CD4-positive, CD25-positive, alpha-beta regulatory T cell (primary cell): Measurements from ENCODE around the gene ABHD12. TPM values are rescaled to one million over a fixed set of nuclear protein-coding genes. Genes with fewer than 3 reads are reported as not detected.

ENCODE experiments used
- ATAC-seq, 2 donors: fragments of 150-1000 bp; cut with Tn5 transposase; one replicate each; pipeline ENCODE4 v1.10.0; 2021; ENCODE audit warnings: low read depth in 2 of 2, moderate number of reproducible peaks in 2 of 2, moderate library complexity in 1 of 2
- DNase-seq, 3 donors: peaks; one replicate each; pipeline versions ENCODE4 v3.0.0 to v3.0.0-alpha.2; 2012 to 2022; ENCODE audit warnings: mixed read lengths in 1 of 3
- H3K27ac ChIP-seq: one replicate; pipeline ENCODE4 v1.7.0; 2013; ENCODE audit warnings: mild to moderate bottlenecking, low read length; ENCODE audit not compliant: insufficient read depth, poor library complexity, severe bottlenecking
- H3K27me3 ChIP-seq: one replicate; pipeline ENCODE4 v1.7.0; 2013; ENCODE audit warnings: low read length; ENCODE audit not compliant: control insufficient read depth, insufficient read depth
- H3K36me3 ChIP-seq: one replicate; pipeline ENCODE4 v1.7.0; 2013; ENCODE audit warnings: mild to moderate bottlenecking, low read length, moderate library complexity; ENCODE audit not compliant: control insufficient read depth, insufficient read depth
- H3K4me1 ChIP-seq: 2 replicates; pipeline ENCODE4 v1.7.0; 2013; ENCODE audit warnings: mild to moderate bottlenecking, low read length; ENCODE audit not compliant: insufficient read depth, control insufficient read depth, poor library complexity, severe bottlenecking
- H3K4me3 ChIP-seq: one replicate; pipeline ENCODE4 v1.7.0; 2013; ENCODE audit warnings: low read depth, mild to moderate bottlenecking, low read length, moderate library complexity
- H3K9me3 ChIP-seq, 2 experiments: 1 replicate in 1 of 2; 2 replicates in 1 of 2; pipeline ENCODE4 v1.7.0; 2013; ENCODE audit warnings: low read length in 2 of 2, mild to moderate bottlenecking in 1 of 2, moderate library complexity in 1 of 2; ENCODE audit not compliant: control insufficient read depth in 2 of 2
- H3K27ac Mint-ChIP-seq, 3 donors: one replicate each; pipeline ENCODE4 v1.8.0; 2020 to 2022; ENCODE audit warnings: mild to moderate bottlenecking in 3 of 3, mixed read lengths in 3 of 3, moderate library complexity in 2 of 3
- H3K27me3 Mint-ChIP-seq: one replicate; pipeline ENCODE4 v1.8.0; 2022; ENCODE audit warnings: mild to moderate bottlenecking, mixed read lengths
- H3K36me3 Mint-ChIP-seq: one replicate; pipeline ENCODE4 v1.8.0; 2020; ENCODE audit warnings: mixed read lengths
- H3K4me1 Mint-ChIP-seq, 4 donors: one replicate each; pipeline ENCODE4 v1.8.0; 2020 to 2022; ENCODE audit warnings: mixed read lengths in 4 of 4, mild to moderate bottlenecking in 1 of 4
- H3K4me3 Mint-ChIP-seq, 4 donors: one replicate each; pipeline ENCODE4 v1.8.0; 2020 to 2022; ENCODE audit warnings: mild to moderate bottlenecking in 4 of 4, mixed read lengths in 4 of 4, moderate library complexity in 3 of 4
- H3K9me3 Mint-ChIP-seq, 7 donors: one replicate each; pipeline ENCODE4 v1.8.0; 2020 to 2022; ENCODE audit warnings: mixed read lengths in 7 of 7, mild to moderate bottlenecking in 3 of 7, moderate library complexity in 2 of 7
- polyA plus RNA-seq, 4 donors: library from polyadenylated mRNA; unstranded; fragments of 300-500 nt; fragmentation: Illumina TruSeq; gene quantifications; one replicate each; pipeline ENCODE4 v1.2.3, GENCODE V29; 2021
- total RNA-seq: library from RNA; stranded (reverse); gene quantifications from one replicate; pipeline ENCODE4 v1.2.3, GENCODE V29; 2022

ABHD12 gene
- total and polyA plus RNA-seq, 5 donors from 2014 or later: 26.8 to 44.1 (median 27.9) TPM

GRCh38 chr20:25360631-25361286 lies 29.9 kb downstream of the ABHD12 start:
- peaks cover 9% of the 10 kb centered on the region for H3K36me3 Mint-ChIP-seq
- Histone ChIP-seq H3K27me3 (no peaks in the 10 kb centered on the region), H3K4me1 (no peaks in the 10 kb centered on the region), H3K9me3 (no peaks in the 10 kb centered on the region), H3K4me3 (no peak overlapping the region), H3K27ac (no peak overlapping the region), H3K36me3 (no peaks in the 10 kb centered on the region)
- H3K9me3 Mint-ChIP-seq: no peaks in the 10 kb centered on the region
- H3K27ac Mint-ChIP-seq: peak overlapping the region in 2 of 3 donors; percentile 4 to 71
- no peaks in the 10 kb centered on the region for H3K27me3 Mint-ChIP-seq
- no peak overlapping the region for H3K4me3 Mint-ChIP-seq
- DNase-seq (no peak), ATAC-seq (no peak)
- peaks cover 7 to 34% (median 18%) of the 10 kb centered on the region in 4 donors for H3K4me1 Mint-ChIP-seq

- Histone ChIP-seq H3K36me3 (no peaks in the 10 kb centered on the region), H3K4me1 (no peaks in the 10 kb centered on the region), H3K27me3 (no peaks in the 10 kb centered on the region), H3K4me3 (no peak overlapping the region), H3K27ac (no peak overlapping the region), H3K9me3 (no peaks in the 10 kb centered on the region)
- H3K27ac Mint-ChIP-seq: peak overlapping the region in 1 of 3 donors; percentile 6
- no peaks in the 10 kb centered on the region for H3K9me3 Mint-ChIP-seq
- H3K27me3 Mint-ChIP-seq: no peaks in the 10 kb centered on the region
- DNase-seq: no peak
- peaks cover 6% of the 10 kb centered on the region for H3K36me3 Mint-ChIP-seq
- no peak overlapping the region for H3K4me3 Mint-ChIP-seq
- no peak for ATAC-seq
- H3K4me1 Mint-ChIP-seq: peaks cover 18 to 45% (median 27%) of the 10 kb centered on the region in 4 donors
Observed at GRCh38 chr20:25356271-25356933, 34.2 kb downstream of the ABHD12 start.

GRCh38 chr20:25355866-25356265 lies 34.8 kb downstream of the ABHD12 start:
- H3K9me3 Mint-ChIP-seq: no peaks in the 10 kb centered on the region
- H3K9me3 ChIP-seq: no peaks in the 10 kb centered on the region
- no peaks in the 10 kb centered on the region for H3K27me3 ChIP-seq
- H3K4me1 ChIP-seq: no peaks in the 10 kb centered on the region
- no peak overlapping the region for H3K27ac Mint-ChIP-seq
- H3K36me3 ChIP-seq: no peaks in the 10 kb centered on the region
- no peak overlapping the region for H3K27ac ChIP-seq
- H3K4me3 ChIP-seq: no peak overlapping the region
- no peak overlapping the region for H3K4me3 Mint-ChIP-seq
- DNase-seq: no peak
- no peaks in the 10 kb centered on the region for H3K27me3 Mint-ChIP-seq
- H3K4me1 Mint-ChIP-seq: peaks cover 22 to 45% (median 31%) of the 10 kb centered on the region in 4 donors
- peaks cover 6% of the 10 kb centered on the region for H3K36me3 Mint-ChIP-seq
- ATAC-seq: no peak

- Mint-ChIP-seq H3K4me3 (no peak overlapping the region), H3K36me3 (peaks cover 6% of the 10 kb centered on the region), H3K27ac (peak overlapping the region in 2 of 3 donors; percentile 28 to 55), H3K9me3 (no peaks in the 10 kb centered on the region), H3K4me1 (peaks cover 25 to 41% (median 33%) of the 10 kb centered on the region in 4 donors), H3K27me3 (no peaks in the 10 kb centered on the region)
- no peaks in the 10 kb centered on the region for H3K9me3 ChIP-seq
- peak overlapping the region; percentile 23 for H3K27ac ChIP-seq
- H3K27me3 ChIP-seq: no peaks in the 10 kb centered on the region
- no peaks in the 10 kb centered on the region for H3K36me3 ChIP-seq
- no peak for ATAC-seq
- peak in 1 of 3 donors; percentile 24 for DNase-seq
- H3K4me1 ChIP-seq: no peaks in the 10 kb centered on the region
- no peak overlapping the region for H3K4me3 ChIP-seq
Observed at GRCh38 chr20:25355011-25355595, 35.5 kb downstream of the ABHD12 start.

GRCh38 chr20:25353747-25354705 lies 36.6 kb downstream of the ABHD12 start:
- ATAC-seq: no peak
- no peaks in the 10 kb centered on the region for H3K27me3 ChIP-seq
- H3K9me3 Mint-ChIP-seq: peaks cover 0 to 2% (median 0%) of the 10 kb centered on the region in 7 donors
- peak overlapping the region in 1 of 4 donors; percentile 21 for H3K4me3 Mint-ChIP-seq
- no peak overlapping the region for H3K27ac ChIP-seq
- no peaks in the 10 kb centered on the region for H3K4me1 ChIP-seq
- no peaks in the 10 kb centered on the region for H3K27me3 Mint-ChIP-seq
- H3K36me3 Mint-ChIP-seq: peaks cover 11% of the 10 kb centered on the region
- H3K4me1 Mint-ChIP-seq: peaks cover 34 to 43% (median 37%) of the 10 kb centered on the region in 4 donors
- H3K27ac Mint-ChIP-seq: peak overlapping the region in 2 of 3 donors; percentile 18 to 28
- H3K4me3 ChIP-seq: no peak overlapping the region
- no peak for DNase-seq
- H3K36me3 ChIP-seq: no peaks in the 10 kb centered on the region
- no peaks in the 10 kb centered on the region for H3K9me3 ChIP-seq

GRCh38 chr20:25353353-25353746 lies 37.3 kb downstream of the ABHD12 start:
- H3K9me3 Mint-ChIP-seq: peaks cover 0 to 2% (median 0%) of the 10 kb centered on the region in 7 donors
- no peaks in the 10 kb centered on the region for H3K27me3 Mint-ChIP-seq
- Histone ChIP-seq H3K27me3 (no peaks in the 10 kb centered on the region), H3K9me3 (no peaks in the 10 kb centered on the region), H3K36me3 (no peaks in the 10 kb centered on the region), H3K27ac (no peak overlapping the region), H3K4me1 (no peaks in the 10 kb centered on the region), H3K4me3 (no peak overlapping the region)
- no peak overlapping the region for H3K27ac Mint-ChIP-seq
- DNase-seq (no peak), ATAC-seq (no peak)
- peak overlapping the region in 1 of 4 donors; percentile 21 for H3K4me3 Mint-ChIP-seq
- H3K36me3 Mint-ChIP-seq: peaks cover 13% of the 10 kb centered on the region
- peaks cover 33 to 39% (median 36%) of the 10 kb centered on the region in 4 donors for H3K4me1 Mint-ChIP-seq

GRCh38 chr20:25352746-25353145 lies 37.9 kb downstream of the ABHD12 start:
- Histone ChIP-seq H3K27me3 (no peaks in the 10 kb centered on the region), H3K27ac (no peak overlapping the region), H3K4me1 (no peaks in the 10 kb centered on the region), H3K4me3 (no peak overlapping the region), H3K9me3 (no peaks in the 10 kb centered on the region), H3K36me3 (no peaks in the 10 kb centered on the region)
- DNase-seq: no peak
- H3K4me1 Mint-ChIP-seq: peaks cover 28 to 34% (median 30%) of the 10 kb centered on the region in 4 donors
- H3K27ac Mint-ChIP-seq: peak overlapping the region in 1 of 3 donors; percentile 27
- H3K9me3 Mint-ChIP-seq: peaks cover 0 to 2% (median 0%) of the 10 kb centered on the region in 7 donors
- peaks cover 13% of the 10 kb centered on the region for H3K36me3 Mint-ChIP-seq
- no peaks in the 10 kb centered on the region for H3K27me3 Mint-ChIP-seq
- no peak for ATAC-seq
- H3K4me3 Mint-ChIP-seq: no peak overlapping the region
